ENCODE results near the gene EVPLL. TPM values are rescaled to one million over a fixed set of nuclear protein-coding genes. Genes with fewer than 3 reads are reported as not detected.

Gene EVPLL
- total RNA-seq, 1 experiment from 2014 or later: 0.61 TPM

- Histone ChIP-seq H2BK5ac (ENCODE audit: insufficient read length, low read length) (no peak overlapping the region), H3K23me2 (ENCODE audit: insufficient read length, low read depth, low read length, poor library complexity, severe bottlenecking) (no peaks in the 10 kb centered on the region), H2BK120ac (ENCODE audit: low read depth, low read length, poor library complexity, severe bottlenecking) (no peak overlapping the region), H3K27ac (ENCODE audit: insufficient read length, low read depth, low read length) (no peak overlapping the region), H4K91ac (ENCODE audit: insufficient read length, low read depth, low read length) (no peak overlapping the region), H3K27me3 (ENCODE audit: insufficient read depth, low read length) (no peaks in the 10 kb centered on the region), H3K23ac (ENCODE audit: insufficient read length, low read depth, low read length) (no peak overlapping the region), H4K20me1 (ENCODE audit: control insufficient read depth, insufficient read depth, insufficient read length) (no peaks in the 10 kb centered on the region), H3K4ac (ENCODE audit: low read depth, low read length) (no peak overlapping the region), H3K18ac (ENCODE audit: insufficient read length, low read depth, low read length) (no peak overlapping the region), H3K14ac (ENCODE audit: insufficient read depth, low read length) (no peak overlapping the region), H4K8ac (replicated peaks; ENCODE audit: insufficient read length, low read depth, low read length) (no peak overlapping the region), H2BK20ac (ENCODE audit: low read depth, low read length, poor library complexity, severe bottlenecking) (no peak overlapping the region), H3T11ph (ENCODE audit: low read length) (no peak overlapping the region), H2BK12ac (ENCODE audit: insufficient read length, low read depth, low read length) (no peak overlapping the region), H3K9ac (ENCODE audit: extremely low read depth, insufficient read length, low read length) (no peak overlapping the region), H3K9me3 (ENCODE audit: control insufficient read depth, low read depth, low read length) (no peaks in the 10 kb centered on the region), H2BK15ac (ENCODE audit: low read depth, low read length) (no peak overlapping the region), H3K56ac (ENCODE audit: insufficient read length, low read depth, low read length) (no peak overlapping the region), H3K79me2 (ENCODE audit: insufficient read depth, low read length) (no peaks in the 10 kb centered on the region), H2AK5ac (ENCODE audit: insufficient read length, low read length) (no peak overlapping the region), H2AFZ (ENCODE audit: low read length) (no peak overlapping the region), H3K79me1 (ENCODE audit: insufficient read depth, low read depth, low read length, poor library complexity, severe bottlenecking) (no peaks in the 10 kb centered on the region), H3K4me2 (ENCODE audit: insufficient read depth, insufficient read length, low read length) (no peak overlapping the region), H4K5ac (ENCODE audit: insufficient read length, low read depth, low read length) (no peak overlapping the region), H3K4me1 (ENCODE audit: insufficient read depth, low read length) (no peaks in the 10 kb centered on the region)
- Mint-ChIP-seq H3K27me3 (ENCODE audit: low read depth) (no peaks in the 10 kb centered on the region), H3K27ac (no peak overlapping the region), H3K36me3 (ENCODE audit: insufficient read depth in 1 of 3, low read depth in 3 of 3) (peaks cover 71 to 90% (median 89%) of the 10 kb centered on the region in 3 experiments), H3K9me3 (peaks cover 8 to 12% of the 10 kb centered on the region in 2 experiments; a peak in 4 of 5 replicates), H3K4me1 (no peaks in the 10 kb centered on the region), H3K4me3 (no peak overlapping the region)
- WGBS (ENCODE audit: extremely low coverage, insufficient read length, low lambda C conversion rate): no CpG with 5 or more reads among the region's 13 CpGs
- DNase-seq: no peak
- TF ChIP-seq, protein P1, sequence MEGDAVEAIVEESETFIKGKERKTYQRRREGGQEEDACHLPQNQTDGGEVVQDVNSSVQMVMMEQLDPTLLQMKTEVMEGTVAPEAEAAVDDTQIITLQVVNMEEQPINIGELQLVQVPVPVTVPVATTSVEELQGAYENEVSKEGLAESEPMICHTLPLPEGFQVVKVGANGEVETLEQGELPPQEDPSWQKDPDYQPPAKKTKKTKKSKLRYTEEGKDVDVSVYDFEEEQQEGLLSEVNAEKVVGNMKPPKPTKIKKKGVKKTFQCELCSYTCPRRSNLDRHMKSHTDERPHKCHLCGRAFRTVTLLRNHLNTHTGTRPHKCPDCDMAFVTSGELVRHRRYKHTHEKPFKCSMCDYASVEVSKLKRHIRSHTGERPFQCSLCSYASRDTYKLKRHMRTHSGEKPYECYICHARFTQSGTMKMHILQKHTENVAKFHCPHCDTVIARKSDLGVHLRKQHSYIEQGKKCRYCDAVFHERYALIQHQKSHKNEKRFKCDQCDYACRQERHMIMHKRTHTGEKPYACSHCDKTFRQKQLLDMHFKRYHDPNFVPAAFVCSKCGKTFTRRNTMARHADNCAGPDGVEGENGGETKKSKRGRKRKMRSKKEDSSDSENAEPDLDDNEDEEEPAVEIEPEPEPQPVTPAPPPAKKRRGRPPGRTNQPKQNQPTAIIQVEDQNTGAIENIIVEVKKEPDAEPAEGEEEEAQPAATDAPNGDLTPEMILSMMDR (conservative IDR thresholded peaks at IDR 0.05): no peak
Measured at GRCh38 chr17:18339933-18340332, 37.6 kb upstream of the EVPLL start.

Measured in H9 (cell line).